SK-N-SH (cell line): ENCODE results near the gene TIGD6. TPM values are rescaled to one million over a fixed set of nuclear protein-coding genes. Genes with fewer than 3 reads are reported as not detected.

ENCODE experiments used
- CTCF ChIA-PET: fragments of 300-600, 350-600 bp; formaldehyde crosslinking; extraction: SDS; loops from one replicate; lab custom pipeline; 2021; lab: Yijun Ruan, JAX
- POLR2A ChIA-PET: fragments of 350-600 bp; sonication (Branson Sonifier 250); formaldehyde crosslinking; extraction: SDS; loops from one replicate; lab custom pipeline; 2020; ENCODE audit warnings: antibody characterized with exemption, inconsistent platforms; lab: Yijun Ruan, JAX
- DNase-seq: peaks from one replicate; pipeline ENCODE4 v3.0.0; 2012
- H2AFZ ChIP-seq: fragments of 200-600 bp; sonication (generic); 2 replicates; pipeline ENCODE4 v1.8.1; 2016; ENCODE audit warnings: antibody characterized with exemption, mild to moderate bottlenecking, low read depth
- H3F3A ChIP-seq: fragments of 200-600 bp; sonication (generic); replicated peaks from 2 replicates; pipeline ENCODE3; 2016; ENCODE audit warnings: antibody characterized with exemption, mild to moderate bottlenecking; ENCODE audit not compliant: insufficient read depth
- H3K27ac ChIP-seq, 2 experiments: fragments of 200-500 bp in 1 of 2; fragments of 200-600 bp in 1 of 2; sonication (Bioruptor generic) in 1 of 2; sonication (generic), shearing (Covaris generic) in 1 of 2; 2 replicates each; pipeline versions ENCODE4 v1.5.1 to v1.6.1; 2014 to 2016; ENCODE audit warnings: low read depth in 2 of 2, inconsistent platforms in 1 of 2, low read length in 1 of 2, mild to moderate bottlenecking in 1 of 2, mixed read lengths in 1 of 2
- H3K27me3 ChIP-seq: fragments of 200-600 bp; sonication (generic), shearing (Covaris generic); 2 replicates; pipeline ENCODE4 v1.6.1; 2016; ENCODE audit warnings: mixed run types; ENCODE audit not compliant: insufficient read depth
- H3K36me3 ChIP-seq, 2 experiments: fragments of 200-500 bp in 1 of 2; fragments of 200-600 bp in 1 of 2; sonication (Bioruptor generic) in 1 of 2; sonication (generic) in 1 of 2; replicated peaks in 1 of 2; 2 replicates each; pipeline versions ENCODE3 to v1.5.1; 2014 to 2016; ENCODE audit warnings: low read length in 1 of 2, mild to moderate bottlenecking in 1 of 2; ENCODE audit not compliant: insufficient read depth in 2 of 2, control insufficient read depth in 1 of 2
- H3K4me1 ChIP-seq, 2 experiments: fragments of 200-500 bp in 1 of 2; fragments of 200-600 bp in 1 of 2; sonication (Bioruptor generic) in 1 of 2; sonication (generic), shearing (Covaris generic) in 1 of 2; 2 replicates each; pipeline versions ENCODE4 v1.5.1 to v1.6.1; 2014 to 2016; ENCODE audit warnings: low read depth in 1 of 2, low read length in 1 of 2, mixed run types in 1 of 2; ENCODE audit not compliant: insufficient read depth in 2 of 2, control insufficient read depth in 1 of 2
- H3K4me2 ChIP-seq: fragments of 200-600 bp; sonication (generic), shearing (Covaris generic); 2 replicates; pipeline ENCODE4 v1.6.1; 2017; ENCODE audit warnings: mixed run types
- H3K4me3 ChIP-seq, 2 experiments: fragments of 200-500 bp in 1 of 2; fragments of 200-600 bp in 1 of 2; sonication (Bioruptor generic) in 1 of 2; sonication (generic), shearing (Covaris generic) in 1 of 2; 2 replicates each; pipeline versions ENCODE4 v1.5.1 to v1.8.1; 2014 to 2016; ENCODE audit warnings: low read depth in 2 of 2, inconsistent platforms in 1 of 2, low read length in 1 of 2, mild to moderate bottlenecking in 1 of 2, mixed read lengths in 1 of 2, moderate library complexity in 1 of 2
- H3K79me2 ChIP-seq: fragments of 200-600 bp; sonication (generic); 2 replicates; pipeline ENCODE4 v1.8.1; 2017; ENCODE audit warnings: mild to moderate bottlenecking; ENCODE audit not compliant: insufficient read depth
- H3K9ac ChIP-seq: fragments of 200-600 bp; sonication (generic); 2 replicates; pipeline ENCODE4 v1.6.1; 2017; ENCODE audit warnings: mixed run types
- H3K9me2 ChIP-seq: fragments of 200-600 bp; sonication (generic); 2 replicates; pipeline ENCODE4 v1.6.1; 2017; ENCODE audit warnings: mixed run types
- H3K9me3 ChIP-seq: fragments of 200-600 bp; sonication (generic); 2 replicates; pipeline ENCODE4 v1.6.1; 2017; ENCODE audit warnings: mixed run types, mild to moderate bottlenecking, moderate library complexity
- H4K20me1 ChIP-seq: fragments of 200-600 bp; sonication (generic); 2 replicates; pipeline ENCODE4 v1.6.1; 2017; ENCODE audit warnings: mild to moderate bottlenecking, mixed run types; ENCODE audit not compliant: insufficient read depth
- CHD2 ChIP-seq: fragments of 150-350 bp; IDR thresholded peaks from 2 replicates; pipeline ENCODE4 v1.6.1; 2018; ENCODE audit warnings: low read length; ENCODE audit not compliant: partially characterized antibody
- CTCF ChIP-seq: fragments of 200-600 bp; sonication (generic); IDR thresholded peaks from 2 replicates; pipeline ENCODE4 v1.6.1; 2017; ENCODE audit warnings: antibody characterized with exemption, mild to moderate bottlenecking, moderate library complexity
- ELF1 ChIP-seq: IDR thresholded peaks from 2 replicates; pipeline ENCODE4 v1.4.0; 2012
- EP300 ChIP-seq, 2 experiments: IDR thresholded peaks; 2 replicates each; pipeline versions ENCODE4 v1.4.0 to v1.6.1; 2012; ENCODE audit warnings: borderline replicate concordance in 1 of 2, low read depth in 1 of 2, low read length in 1 of 2
- EZH2phosphoT487 ChIP-seq: fragments of 200-600 bp; sonication (generic); IDR thresholded peaks from 2 replicates; pipeline ENCODE4 v1.6.1; 2017; ENCODE audit warnings: low read depth, mixed run types, mild to moderate bottlenecking, antibody characterized with exemption, moderate library complexity, borderline replicate concordance
- FOSL2 ChIP-seq: IDR thresholded peaks from 2 replicates; pipeline ENCODE4 v1.4.0; 2012; ENCODE audit warnings: low read depth, mild to moderate bottlenecking, moderate library complexity, borderline replicate concordance
- FOXJ3 ChIP-seq: sonication (generic); formaldehyde crosslinking; IDR thresholded peaks from 2 replicates; pipeline ENCODE4 v1.5.1; 2020; ENCODE audit warnings: mild to moderate bottlenecking, missing genetic modification reagents
- FOXM1 ChIP-seq: IDR thresholded peaks from 2 replicates; pipeline ENCODE4 v1.4.0; 2012; ENCODE audit warnings: low read depth, mild to moderate bottlenecking
- GABPA ChIP-seq: IDR thresholded peaks from 2 replicates; pipeline ENCODE4 v1.4.0; 2012; ENCODE audit warnings: low read depth, mild to moderate bottlenecking
- GATA2 ChIP-seq: sonication (generic); formaldehyde crosslinking; IDR thresholded peaks from 2 replicates; pipeline ENCODE4 v1.5.0; 2020; ENCODE audit warnings: mild to moderate bottlenecking, missing genetic modification reagents
- JUND ChIP-seq: IDR thresholded peaks from 2 replicates; pipeline ENCODE4 v1.4.0; 2012
- MAX ChIP-seq: IDR thresholded peaks from 2 replicates; pipeline ENCODE4 v1.4.0; 2012; ENCODE audit warnings: low read depth
- MEF2A ChIP-seq: IDR thresholded peaks from 2 replicates; pipeline ENCODE4 v1.4.0; 2012; ENCODE audit warnings: low read depth, borderline replicate concordance
- MXI1 ChIP-seq: IDR thresholded peaks from 2 replicates; pipeline ENCODE4 v1.6.1; 2012; ENCODE audit warnings: mild to moderate bottlenecking, low read depth, low read length, improper control_type of control experiment
- NFIC ChIP-seq: IDR thresholded peaks from 2 replicates; pipeline ENCODE4 v1.4.0; 2012; ENCODE audit warnings: borderline replicate concordance
- NRF1 ChIP-seq: IDR thresholded peaks from 2 replicates; pipeline ENCODE4 v1.6.1; 2012; ENCODE audit warnings: low read depth, mild to moderate bottlenecking, low read length
- PBX3 ChIP-seq: IDR thresholded peaks from 2 replicates; pipeline ENCODE4; 2012
- POLR2AphosphoS5 ChIP-seq: IDR thresholded peaks from 2 replicates; pipeline ENCODE4 v1.6.1; 2012; ENCODE audit warnings: low read depth, low read length
- RAD21 ChIP-seq: IDR thresholded peaks from 2 replicates; pipeline ENCODE4 v1.6.1; 2012; ENCODE audit warnings: mild to moderate bottlenecking, low read length
- RFX5 ChIP-seq: IDR thresholded peaks from 2 replicates; pipeline ENCODE4 v1.6.1; 2012; ENCODE audit warnings: mild to moderate bottlenecking, improper control_type of control experiment, low read length
- RXRA ChIP-seq: IDR thresholded peaks from 2 replicates; pipeline ENCODE4 v1.4.0; 2012; ENCODE audit warnings: low read depth, mild to moderate bottlenecking, borderline replicate concordance
- SIN3A ChIP-seq: IDR thresholded peaks from 2 replicates; pipeline ENCODE4 v1.6.1; 2012; ENCODE audit warnings: low read depth, mild to moderate bottlenecking, low read length, moderate library complexity, borderline replicate concordance
- SMC3 ChIP-seq: IDR thresholded peaks from 2 replicates; pipeline ENCODE4 v1.6.1; 2012; ENCODE audit warnings: low read depth, low read length, improper control_type of control experiment
- TAF1 ChIP-seq: IDR thresholded peaks from 2 replicates; pipeline ENCODE4 v1.6.1; 2012; ENCODE audit warnings: low read depth, mild to moderate bottlenecking, low read length, moderate library complexity, borderline replicate concordance
- TCF12 ChIP-seq: IDR thresholded peaks from 2 replicates; pipeline ENCODE4 v1.4.0; 2012
- TEAD4 ChIP-seq: IDR thresholded peaks from 2 replicates; pipeline ENCODE4 v1.4.0; 2012; ENCODE audit warnings: mild to moderate bottlenecking, borderline replicate concordance; ENCODE audit not compliant: insufficient read depth
- USF2 ChIP-seq: fragments of 150-350 bp; IDR thresholded peaks from 2 replicates; pipeline ENCODE4 v1.6.1; 2017; ENCODE audit warnings: antibody characterized with exemption, low read length, low read depth, borderline replicate concordance
- YY1 ChIP-seq: IDR thresholded peaks from 2 replicates; pipeline ENCODE4 v1.4.0; 2012; ENCODE audit warnings: low read depth, mild to moderate bottlenecking
- ZBTB33 ChIP-seq: IDR thresholded peaks from 2 replicates; pipeline ENCODE4 v1.4.0; 2012; ENCODE audit warnings: low read depth, borderline replicate concordance
- WGBS: methylation state at CpG from one replicate; pipeline ENCODE4 v1.1.6; 2017; ENCODE audit warnings: low lambda C conversion rate; 5-methylcytosine and 5-hydroxymethylcytosine counted together
- polyA plus RNA-seq, 3 experiments: library from polyadenylated mRNA; depleted of rRNA; stranded (reverse); fragments of >200 nt; gene quantifications; 2 replicates each; pipeline ENCODE4 v1.2.3, GENCODE V29; 2012

The TIGD6 gene
- polyA plus RNA-seq (2012; rRNA removed), result 4.7 and 4.8 TPM in 2 replicates
- polyA plus RNA-seq (2012; cell fraction: cytosol; rRNA removed), result 4.2 and 4.7 TPM in 2 replicates
- polyA plus RNA-seq (2012; cell fraction: nucleus; rRNA removed), result 4.2 and 6.3 TPM in 2 replicates

GRCh38 chr5:150000256-150000989 is at the start of gene TIGD6, which contains the start of gene HMGXB3:
Gene TIGD6 (minus strand): TSS chr5:150000654. CDS start chr5:149996348, 4,306 bp downstream.
Gene HMGXB3 (plus strand): TSS chr5:150000739. CDS start chr5:150004853, 4,114 bp downstream.
- H3K4me2 ChIP-seq, result peak within 1 kb of the TSS; percentile 96
- under 1% methylated on average over 29 of the region's 72 CpGs for WGBS
- no peaks in the 10 kb centered on the region for H3K9me3 ChIP-seq
- peak within 1 kb of the TSS; percentile 83 to 96 for H3K4me3 ChIP-seq
- H3K9ac ChIP-seq, result peak within 1 kb of the TSS; percentile 95
- peak; percentile 97 for DNase-seq
- peaks cover 10% of the 10 kb centered on the region for H3F3A ChIP-seq
- H3K9me2 ChIP-seq, result no peaks in the 10 kb centered on the region
- H3K36me3 ChIP-seq, result peaks cover 17 to 22% of the 10 kb centered on the region in 2 experiments
- H3K4me1 ChIP-seq, result peaks cover 13 to 26% of the 10 kb centered on the region in 2 experiments; a peak in 3 of 4 replicates
- H4K20me1 ChIP-seq, result peaks cover 12% of the 10 kb centered on the region
- H2AFZ ChIP-seq, result peak within 1 kb of the TSS; percentile 85
- ChIA-PET POLR2A (interaction anchor here (0.7 to 1.1 kb wide), 6 partner anchors 10 to 450 kb away, joined by 3 read pairs; no protein-coding TSS in a partner anchor), CTCF (interaction anchor here (0.8 to 4.5 kb wide), 11 partner anchors 10 to 364 kb away, joined by 3 to 29 read pairs (median 4); partner anchors contain the start of gene CSF1R)
- H3K79me2 ChIP-seq, result peaks cover 60% of the 10 kb centered on the region
- H3K27me3 ChIP-seq, result no peaks in the 10 kb centered on the region
- H3K27ac ChIP-seq, result peak within 1 kb of the TSS; percentile 85 to 88
- TF ChIP-seq YY1 (peak; percentile 59; the same call in 1 of the 2 replicates), SIN3A (peak; percentile 14; the same call in 1 of the 2 replicates), MAX (peak; percentile 84), FOXJ3 (CRISPR knock-in tag) (no peak), SMC3 (no peak), CTCF (no peak), RAD21 (no peak), RXRA (no peak), ZBTB33 (no peak), ELF1 (peak; percentile 69), JUND (no peak), RFX5 (no peak), GABPA (peak; percentile 95), NRF1 (peak; percentile 94), EP300 (IDR thresholded peaks at IDR 0.05; ENCODE audit: borderline replicate concordance in 1 of 2, low read depth in 1 of 2, low read length in 1 of 2) (no peak), PBX3 (no peak), EZH2phosphoT487 (no peak), GATA2 (CRISPR knock-in tag) (no peak), NFIC (no peak), TEAD4 (no peak), TAF1 (peak; percentile 93; the same call in 1 of the 2 replicates), CHD2 (peak; percentile 20), FOXM1 (no peak), USF2 (peak; percentile 87), FOSL2 (no peak), POLR2AphosphoS5 (peak; percentile 83), TCF12 (no peak), MXI1 (peak; percentile 86), MEF2A (no peak)
